Measurements from ENCODE around the gene MT4. TPM values are rescaled to one million over a fixed set of nuclear protein-coding genes. Genes with fewer than 3 reads are reported as not detected.
"Not testable (repeated sequence)": the region's sequence is repeated elsewhere in the genome, so short reads cannot be mapped to it uniquely, and the experiment has no call there.

Gene MT4
- polyA plus RNA-seq, 6 donors from 2014 or later, result not detected

GRCh38 chr16:56574625-56575024 is 9.8 kb downstream of the MT4 start:
- H3K27ac Mint-ChIP-seq, result no peak overlapping the region
- DNase-seq (no peak), ATAC-seq (ENCODE audit: low read depth in 2 of 2) (no peak)
- peaks cover 0 to 8% (median 6%) of the 10 kb centered on the region in 3 donors for H3K4me1 Mint-ChIP-seq
- no peak overlapping the region for H3K4me3 Mint-ChIP-seq
- no peaks in the 10 kb centered on the region for H3K36me3 Mint-ChIP-seq
- peaks cover 0 to 19% (median 11%) of the 10 kb centered on the region in 3 donors for H3K27me3 Mint-ChIP-seq
- H3K9me3 Mint-ChIP-seq, result peaks cover 0 to 13% (median 6%) of the 10 kb centered on the region in 7 donors

GRCh38 chr16:56576585-56577299 is 11.9 kb downstream of the MT4 start:
- peak overlapping the region in 1 of 8 donors; percentile 49 for H3K4me3 Mint-ChIP-seq
- DNase-seq (peak; percentile 68), ATAC-seq (ENCODE audit: low read depth in 2 of 2) (peak; percentile 98 to 99)
- peaks cover 0 to 8% (median 6%) of the 10 kb centered on the region in 3 donors for H3K4me1 Mint-ChIP-seq
- peaks cover 0 to 13% (median 6%) of the 10 kb centered on the region in 7 donors for H3K9me3 Mint-ChIP-seq
- no peaks in the 10 kb centered on the region for H3K36me3 Mint-ChIP-seq
- peaks cover 10 to 33% (median 11%) of the 10 kb centered on the region in 3 donors for H3K27me3 Mint-ChIP-seq
- H3K27ac Mint-ChIP-seq, result peak overlapping the region in 1 of 6 donors; percentile 61

- Mint-ChIP-seq H3K27me3 (peaks cover 10 to 39% (median 11%) of the 10 kb centered on the region in 3 donors), H3K4me1 (peaks cover 0 to 8% (median 6%) of the 10 kb centered on the region in 3 donors), H3K27ac (no peak overlapping the region), H3K36me3 (no peaks in the 10 kb centered on the region), H3K4me3 (no peak overlapping the region), H3K9me3 (peaks cover 0 to 13% (median 6%) of the 10 kb centered on the region in 7 donors)
- DNase-seq (no peak), ATAC-seq (ENCODE audit: low read depth in 2 of 2) (no peak)
These were observed 12.4 kb downstream of the MT4 start for GRCh38 chr16:56577300-56577625.

DNA sequence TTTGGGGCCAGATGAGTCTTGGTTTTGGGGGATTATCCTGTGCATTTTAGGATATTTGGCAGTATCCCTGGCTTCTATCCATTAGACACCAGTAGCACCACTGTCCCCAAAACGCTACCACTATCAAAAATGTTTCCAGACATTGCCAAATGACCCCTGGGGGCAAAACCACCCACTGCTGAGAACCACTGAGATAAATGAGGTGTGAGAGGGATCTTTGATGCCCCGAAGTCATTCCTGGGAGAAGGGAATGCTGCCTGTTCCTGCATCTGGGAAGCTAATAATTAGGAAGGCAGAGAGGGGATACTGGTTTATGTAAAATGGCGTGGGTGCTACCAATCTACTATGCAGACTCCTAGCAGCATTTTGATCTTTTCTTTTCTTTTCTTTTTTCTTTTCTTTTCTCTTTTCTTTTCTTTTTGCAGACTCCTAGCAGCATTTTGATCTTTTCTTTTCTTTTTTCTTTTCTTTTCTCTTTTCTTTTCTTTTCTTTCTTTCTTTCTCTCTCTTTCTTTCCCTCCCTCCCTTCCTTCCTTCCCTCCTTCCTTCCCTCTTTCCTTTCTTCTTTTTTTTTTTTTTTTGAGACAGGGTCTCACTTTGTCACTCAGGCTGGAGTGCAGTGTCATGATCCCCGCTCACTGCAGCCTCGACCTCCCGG is 15.6 kb downstream of the MT4 start:
- Mint-ChIP-seq H3K9me3 (no peaks in the 10 kb centered on the region), H3K36me3 (no peaks in the 10 kb centered on the region), H3K4me1 (peaks cover 0 to 8% (median 6%) of the 10 kb centered on the region in 3 donors), H3K4me3 (no peak overlapping the region), H3K27me3 (peaks cover 15 to 53% (median 30%) of the 10 kb centered on the region in 3 donors), H3K27ac (peak overlapping the region in 1 of 6 donors; percentile 90)
- ATAC-seq (ENCODE audit: low read depth in 2 of 2), result no peak
- no peak for DNase-seq

- DNase-seq; H3K4me1 Mint-ChIP-seq; H3K9me3 Mint-ChIP-seq; H3K36me3 Mint-ChIP-seq; H3K4me3 Mint-ChIP-seq; H3K27ac Mint-ChIP-seq; ATAC-seq (ENCODE audit: low read depth in 2 of 2): not testable (repeated sequence)
- peaks cover 18 to 67% (median 49%) of the 10 kb centered on the region in 3 donors for H3K27me3 Mint-ChIP-seq
These were observed 18.0 kb downstream of the MT4 start for GRCh38 chr16:56582911-56583310.

- ATAC-seq (ENCODE audit: low read depth in 2 of 2) (no peak), DNase-seq (no peak)
- Mint-ChIP-seq H3K9me3 (peaks cover 0 to 2% (median 0%) of the 10 kb centered on the region in 7 donors), H3K4me3 (no peak overlapping the region), H3K4me1 (peaks cover 0 to 3% (median under 1%) of the 10 kb centered on the region in 3 donors), H3K27ac (no peak overlapping the region), H3K36me3 (no peaks in the 10 kb centered on the region), H3K27me3 (peaks cover 22 to 71% (median 55%) of the 10 kb centered on the region in 3 donors)
These were observed 18.7 kb downstream of the MT4 start for GRCh38 chr16:56583351-56584168.

DNA sequence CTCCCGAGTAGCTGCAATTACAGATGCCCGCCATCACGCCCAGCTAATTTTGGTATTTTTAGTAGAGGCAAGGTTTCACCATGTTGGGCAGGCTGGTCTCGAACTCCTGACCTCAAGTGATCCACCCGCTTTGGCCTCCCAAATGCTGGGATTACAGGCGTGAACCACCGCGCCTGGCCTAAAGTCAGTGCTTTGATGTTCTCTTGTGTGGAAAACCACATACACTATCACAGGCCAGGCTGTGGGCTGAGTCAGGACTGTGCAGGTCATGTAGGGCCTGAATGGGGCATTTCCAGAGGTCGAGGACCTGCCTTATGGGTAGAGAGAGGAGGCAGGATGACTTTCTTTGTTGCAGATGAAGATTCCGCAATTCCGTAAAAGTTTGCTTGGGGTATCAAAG is 19.4 kb downstream of the MT4 start:
- H3K4me1 Mint-ChIP-seq, result peaks cover 4 to 8% (median 5%) of the 10 kb centered on the region in 3 donors
- DNase-seq (no peak), ATAC-seq (ENCODE audit: low read depth in 2 of 2) (no peak)
- H3K9me3 Mint-ChIP-seq, result peaks cover 0 to 4% (median 0%) of the 10 kb centered on the region in 7 donors
- H3K27ac Mint-ChIP-seq, result no peak overlapping the region
- H3K4me3 Mint-ChIP-seq, result no peak overlapping the region
- H3K27me3 Mint-ChIP-seq, result peaks cover 27 to 74% (median 62%) of the 10 kb centered on the region in 3 donors
- H3K36me3 Mint-ChIP-seq, result no peaks in the 10 kb centered on the region

DNA sequence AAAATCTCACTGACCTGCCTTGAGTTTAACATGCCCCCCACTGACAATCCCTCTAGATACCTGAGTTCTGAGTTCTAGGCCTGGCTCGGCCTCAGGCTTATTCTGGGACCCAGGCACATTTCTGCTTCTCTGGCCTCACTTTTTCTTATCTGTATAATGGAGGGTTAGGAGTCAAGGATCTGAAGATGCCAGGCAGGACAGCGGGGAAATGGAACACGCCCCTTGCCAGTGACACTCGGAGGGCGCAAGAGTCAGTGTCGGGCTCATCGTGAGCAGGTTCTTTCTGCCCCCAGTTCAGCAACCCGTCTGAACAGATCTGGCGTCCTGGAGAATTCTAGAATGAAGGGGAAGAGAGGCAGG is 23.9 kb downstream of the MT4 start:
- no peak for DNase-seq
- H3K9me3 Mint-ChIP-seq, result peaks cover 0 to 9% (median 4%) of the 10 kb centered on the region in 7 donors
- H3K27me3 Mint-ChIP-seq, result peaks cover 51 to 86% (median 73%) of the 10 kb centered on the region in 3 donors
- H3K4me1 Mint-ChIP-seq, result peaks cover 12 to 16% (median 16%) of the 10 kb centered on the region in 3 donors
- H3K36me3 Mint-ChIP-seq, result no peaks in the 10 kb centered on the region
- no peak overlapping the region for H3K27ac Mint-ChIP-seq
- ATAC-seq (ENCODE audit: low read depth in 2 of 2), result no peak
- peak overlapping the region in 5 of 8 donors; percentile 32 to 74 (median 60) for H3K4me3 Mint-ChIP-seq

DNA sequence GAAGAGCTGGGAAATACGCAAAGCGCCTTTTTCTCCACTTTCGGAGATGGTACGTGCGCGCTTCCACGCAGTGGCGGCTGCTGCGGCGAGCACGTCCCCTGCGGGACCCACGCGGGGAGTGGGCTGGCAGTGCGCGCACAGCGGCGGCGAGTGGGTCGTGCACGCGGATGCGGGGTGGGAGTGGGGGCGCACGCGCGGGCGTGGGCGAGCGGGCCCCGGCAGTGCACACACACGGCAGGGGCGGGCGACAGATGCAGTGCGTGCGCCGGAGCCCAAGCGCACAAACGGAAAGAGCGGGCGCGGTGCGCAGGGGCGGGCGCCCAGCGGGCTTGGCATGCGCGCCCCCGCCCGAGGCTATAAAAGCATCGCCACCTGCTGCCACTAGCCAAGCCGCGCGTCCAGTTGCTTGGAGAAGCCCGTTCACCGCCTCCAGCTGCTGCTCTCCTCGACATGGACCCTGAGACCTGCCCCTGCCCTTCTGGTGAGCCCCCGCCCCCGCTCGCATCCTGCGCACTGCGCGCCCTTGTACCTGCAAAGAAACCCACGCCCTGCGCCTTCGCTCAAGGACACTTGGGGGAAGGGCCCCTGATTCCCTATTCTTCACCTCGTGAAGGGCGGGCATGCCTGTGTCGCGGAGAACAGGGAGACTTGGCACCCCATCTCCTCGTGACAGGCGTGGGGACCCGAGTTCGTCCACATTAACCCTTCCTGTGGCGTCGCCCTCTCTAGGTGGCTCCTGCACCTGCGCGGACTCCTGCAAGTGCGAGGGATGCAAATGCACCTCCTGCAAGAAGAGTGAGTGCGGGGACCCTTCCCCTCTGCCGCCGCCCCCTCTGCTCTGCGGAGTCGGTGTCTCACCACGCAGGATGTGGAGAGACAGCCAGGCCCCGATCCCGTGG is 24.5 kb downstream of the MT4 start, which contains the start of gene MT3:
Gene MT3, plus strand, starts transcription at position 388 of the 899 bp plus-strand sequence. Its CDS starts 63 bp downstream, at position 451.
- Mint-ChIP-seq H3K4me1 (peaks cover 12 to 16% (median 16%) of the 10 kb centered on the region in 3 donors), H3K9me3 (peaks cover 0 to 15% (median 4%) of the 10 kb centered on the region in 7 donors), H3K36me3 (no peaks in the 10 kb centered on the region), H3K27ac (no peak within 1 kb of the TSS), H3K27me3 (peaks cover 52 to 80% (median 67%) of the 10 kb centered on the region in 3 donors), H3K4me3 (peak within 1 kb of the TSS in 6 of 8 donors; percentile 22 to 74 (median 54))
- ATAC-seq (ENCODE audit: low read depth in 2 of 2), result peak in 1 of 2 donors; percentile 23
- no peak for DNase-seq

GRCh38 chr16:56591377-56592060 is 26.6 kb downstream of the MT4 start:
- no peak for DNase-seq
- H3K27ac Mint-ChIP-seq, result no peak overlapping the region
- no peak for ATAC-seq (ENCODE audit: low read depth in 2 of 2)
- H3K36me3 Mint-ChIP-seq, result no peaks in the 10 kb centered on the region
- no peak overlapping the region for H3K4me3 Mint-ChIP-seq
- H3K9me3 Mint-ChIP-seq, result peaks cover 0 to 17% (median 6%) of the 10 kb centered on the region in 7 donors
- peaks cover 38 to 67% (median 54%) of the 10 kb centered on the region in 3 donors for H3K27me3 Mint-ChIP-seq
- peaks cover 12 to 16% (median 16%) of the 10 kb centered on the region in 3 donors for H3K4me1 Mint-ChIP-seq

DNA sequence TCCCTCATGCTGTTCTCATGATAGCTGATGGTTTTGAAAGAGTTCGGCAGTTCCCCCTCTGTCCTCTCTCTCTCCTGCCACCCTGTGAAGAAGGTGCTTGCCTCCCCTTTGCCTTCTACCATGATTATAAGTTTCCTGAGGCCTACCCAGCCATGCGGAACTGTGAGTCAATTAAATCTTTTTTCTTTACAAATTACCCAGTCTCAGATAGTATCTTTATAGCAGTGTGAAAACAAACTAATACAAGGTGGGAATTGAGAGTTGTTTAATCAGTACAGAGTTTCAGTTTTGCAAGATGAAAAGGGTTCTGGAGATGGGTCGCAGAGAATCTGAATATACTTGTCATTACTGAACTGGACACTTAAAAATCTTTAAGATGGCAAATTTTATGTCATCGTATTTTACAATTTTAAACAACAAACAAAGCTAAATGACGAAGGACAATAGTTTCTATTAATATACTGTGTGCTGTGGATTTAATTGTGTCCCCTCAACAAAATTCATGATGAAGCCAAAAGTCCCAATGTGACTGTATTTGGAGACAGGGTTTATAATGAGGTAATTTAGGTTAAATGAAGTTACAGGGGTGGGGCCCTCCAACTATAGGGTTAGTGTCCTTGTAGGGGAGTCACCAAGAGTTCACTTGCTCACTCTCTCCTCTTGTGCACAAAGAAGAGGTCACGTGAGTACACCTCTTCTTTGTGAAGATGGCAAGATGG is 28.9 kb downstream of the MT4 start:
- no peak for ATAC-seq (ENCODE audit: low read depth in 2 of 2)
- no peak overlapping the region for H3K4me3 Mint-ChIP-seq
- H3K27ac Mint-ChIP-seq, result no peak overlapping the region
- H3K27me3 Mint-ChIP-seq, result peaks cover 38 to 69% (median 46%) of the 10 kb centered on the region in 3 donors
- no peaks in the 10 kb centered on the region for H3K36me3 Mint-ChIP-seq
- H3K4me1 Mint-ChIP-seq, result peaks cover 10 to 15% (median 11%) of the 10 kb centered on the region in 3 donors
- H3K9me3 Mint-ChIP-seq, result peaks cover 0 to 23% (median 6%) of the 10 kb centered on the region in 7 donors
- DNase-seq, result no peak
